Fibroblast of the aortic adventitia (primary cell): ENCODE results near the gene BABAM2. TPM values are rescaled to one million over a fixed set of nuclear protein-coding genes. Genes with fewer than 3 reads are reported as not detected.
A peak's percentile ranks its signal among the peaks of the same experiment; 100 is the strongest.

Source experiments
- DNase-seq: peaks from one replicate; pipeline ENCODE4 v3.0.0-alpha.2; 2010; ENCODE audit warnings: low read depth
- H3K4me3 ChIP-seq: 2 replicates; pipeline ENCODE4 v1.5.1; 2011; ENCODE audit warnings: low read depth, mild to moderate bottlenecking, control low read depth, low read length, moderate library complexity
- CTCF ChIP-seq: IDR thresholded peaks from 2 replicates; pipeline ENCODE4 v1.5.1; 2011; ENCODE audit warnings: mild to moderate bottlenecking, low read length, control low read depth, inconsistent platforms; ENCODE audit not compliant: insufficient read depth
- total RNA-seq: library from RNA; depleted of rRNA; stranded (reverse); fragments of >200 nt; gene quantifications from 2 replicates; pipeline ENCODE4 v1.2.3, GENCODE V29; 2012; ENCODE audit warnings: low replicate concordance

BABAM2 gene
- total RNA-seq, 1 donor, result 45.3 TPM

GRCh38 chr2:27914041-27914804 is 23.7 kb downstream of the BABAM2 start:
- no peak overlapping the region for H3K4me3 ChIP-seq
- no peak for TF ChIP-seq CTCF
- peak; percentile 34 for DNase-seq

GRCh38 chr2:27914805-27915175 is 24.3 kb downstream of the BABAM2 start:
- no peak for TF ChIP-seq CTCF
- DNase-seq, result no peak
- no peak overlapping the region for H3K4me3 ChIP-seq

- peak; percentile 35 for DNase-seq
- TF ChIP-seq CTCF, result no peak
- H3K4me3 ChIP-seq, result no peak overlapping the region
Observed at GRCh38 chr2:27915191-27915590, 24.7 kb downstream of the BABAM2 start.

- TF ChIP-seq CTCF, result no peak
- DNase-seq, result no peak
- H3K4me3 ChIP-seq, result no peak overlapping the region
Observed at GRCh38 chr2:27915874-27916273, 25.3 kb downstream of the BABAM2 start.

- DNase-seq, result no peak
- H3K4me3 ChIP-seq, result no peak overlapping the region
- no peak for TF ChIP-seq CTCF
Observed at GRCh38 chr2:27916293-27916995, 25.9 kb downstream of the BABAM2 start.

GRCh38 chr2:27920148-27920885 is 29.8 kb downstream of the BABAM2 start:
- no peak overlapping the region for H3K4me3 ChIP-seq
- DNase-seq, result peak; percentile 43
- TF ChIP-seq CTCF, result no peak
